GM20431 (cell line): ENCODE data around the gene HIBADH.

ENCODE experiments used
- in situ Hi-C: fragments of 300-500 bp; cut with MseI, MboI; formaldehyde crosslinking; loops from one replicate; pipeline ENCODE4 v1.15.0; 2020; ENCODE audit warnings: low sequenced_read_pairs; ENCODE audit not compliant: unreplicated experiment

HIBADH gene

DNA sequence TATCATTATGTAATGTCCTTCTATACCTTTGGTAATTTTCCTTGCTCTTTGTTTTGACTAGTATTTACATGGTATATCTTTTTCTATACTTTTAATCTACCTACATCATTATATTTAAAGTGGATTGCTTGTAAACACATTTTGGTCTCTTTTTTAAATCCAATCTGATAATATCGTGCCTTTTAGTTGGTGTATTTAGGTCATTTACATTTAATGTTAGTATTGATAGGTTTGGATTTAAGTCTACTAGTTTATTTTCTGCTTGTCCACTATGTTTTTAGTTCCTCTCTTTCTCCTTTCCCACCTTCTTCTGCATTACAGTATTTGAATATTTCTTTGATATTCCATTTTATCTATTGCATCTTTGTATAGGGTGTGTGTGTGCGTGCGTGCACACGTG lies 95.4 kb downstream of the HIBADH start:
- in situ Hi-C loops: loop anchor here (25.0 kb wide), 1 partner anchor 355 kb away; the partner anchor contains the start of gene HOXA13

DNA sequence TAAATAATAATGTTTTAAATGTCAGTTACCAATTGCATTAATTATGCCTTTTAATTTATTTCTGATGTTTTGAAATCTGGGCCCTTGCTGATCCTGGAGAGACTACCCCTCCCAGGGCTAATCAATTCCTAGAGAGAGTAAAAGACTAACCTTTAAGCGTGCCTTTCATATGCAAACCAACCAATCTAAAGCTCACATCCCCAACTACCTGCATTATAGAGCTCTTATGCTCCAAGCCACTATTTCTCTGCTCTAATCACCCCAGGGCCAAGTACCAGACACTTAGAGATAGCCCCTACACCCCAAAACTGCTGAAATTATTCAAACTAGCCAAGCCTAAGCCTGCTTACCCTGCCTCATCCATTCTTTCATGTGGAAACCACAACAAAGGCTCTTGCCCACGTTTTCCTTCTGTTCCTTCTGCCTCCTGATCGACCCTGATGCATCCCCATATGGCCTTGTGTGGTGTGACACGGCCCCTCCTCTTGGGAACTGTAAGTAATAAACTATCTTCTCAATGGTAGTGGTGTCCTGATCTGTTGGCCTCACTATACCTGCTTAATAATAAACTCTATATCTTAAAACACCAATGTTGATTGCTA lies 97.7 kb downstream of the HIBADH start:
- in situ Hi-C loops: loop anchor here (25.0 kb wide), 1 partner anchor 353 kb away; the partner anchor contains the start of gene HOXA13

DNA sequence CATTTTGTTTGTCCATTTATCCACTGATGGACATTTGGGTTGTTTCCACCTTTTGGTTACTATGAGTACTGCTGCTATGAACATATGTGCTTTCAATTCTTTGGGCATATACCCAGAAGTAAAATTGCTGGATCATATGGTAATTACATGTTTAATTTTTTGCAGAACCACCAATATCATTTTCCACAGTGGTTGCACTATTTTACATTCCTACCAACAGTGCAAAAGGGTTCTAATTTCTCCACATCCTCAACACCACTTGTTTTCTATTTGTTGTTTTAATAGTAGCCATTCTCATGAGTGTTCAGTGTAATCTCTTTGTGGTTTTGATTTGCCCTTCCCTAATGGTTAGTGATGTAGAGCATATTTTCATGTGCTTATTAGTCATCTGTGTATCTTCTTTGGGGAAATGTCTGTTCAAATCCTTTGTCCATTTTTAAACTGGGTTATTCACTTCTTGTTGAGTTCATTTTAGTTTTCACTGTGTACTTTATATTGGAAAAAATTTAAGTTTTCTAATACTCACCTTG lies 101.9 kb downstream of the HIBADH start:
- in situ Hi-C loops: loop anchor here (25.0 kb wide), 1 partner anchor 348 kb away; the partner anchor contains the start of gene HOXA13

DNA sequence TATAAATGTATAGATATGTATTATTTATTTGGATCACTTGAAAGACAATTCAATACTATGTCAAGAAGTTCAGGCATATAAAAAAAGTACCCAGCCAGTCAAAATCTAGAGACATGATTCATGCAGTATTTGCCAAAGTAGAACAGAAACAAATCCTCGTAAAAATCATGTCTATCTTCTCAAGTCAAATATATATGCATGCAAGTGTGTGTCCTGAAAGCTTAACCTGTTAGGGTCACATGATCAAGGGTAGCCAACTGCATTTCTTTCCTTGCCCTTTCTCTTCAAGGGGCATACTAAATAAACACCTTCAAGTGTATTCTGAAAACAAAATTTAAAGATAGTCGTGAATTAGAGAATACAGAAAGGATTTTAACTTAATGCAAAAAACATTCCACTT lies 107.0 kb downstream of the HIBADH start:
- in situ Hi-C loops: loop anchor here (25.0 kb wide), 1 partner anchor 343 kb away; the partner anchor contains the start of gene HOXA13

DNA sequence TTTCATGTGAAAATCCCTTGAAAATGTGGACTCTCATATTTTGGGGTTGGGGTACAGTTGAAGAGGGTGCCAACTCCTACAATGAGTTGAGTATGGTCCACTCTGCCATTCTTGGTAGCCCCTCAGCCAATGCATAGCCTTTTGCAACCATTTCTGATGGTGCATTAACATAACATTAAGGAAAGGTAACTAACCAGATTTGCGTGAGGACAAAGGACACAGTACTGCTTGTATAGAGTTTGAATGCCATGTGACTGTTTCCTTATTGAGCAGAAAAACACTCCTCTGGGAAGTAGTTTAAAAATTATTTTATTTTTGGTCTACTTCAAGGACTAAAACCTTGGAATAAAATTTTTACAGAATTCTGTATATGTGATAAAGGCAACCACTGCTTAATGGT lies 107.9 kb downstream of the HIBADH start:
- in situ Hi-C loops: loop anchor here (25.0 kb wide), 1 partner anchor 343 kb away; the partner anchor contains the start of gene HOXA13

GRCh38 chr7:27553273-27553672 lies 109.4 kb downstream of the HIBADH start:
- in situ Hi-C loops: loop anchor here (25.0 kb wide), 1 partner anchor 341 kb away; the partner anchor contains the start of gene HOXA13

GRCh38 chr7:27551803-27552400 lies 110.8 kb downstream of the HIBADH start:
- in situ Hi-C loops: loop anchor here (25.0 kb wide), 1 partner anchor 340 kb away; the partner anchor contains the start of gene HOXA13

DNA sequence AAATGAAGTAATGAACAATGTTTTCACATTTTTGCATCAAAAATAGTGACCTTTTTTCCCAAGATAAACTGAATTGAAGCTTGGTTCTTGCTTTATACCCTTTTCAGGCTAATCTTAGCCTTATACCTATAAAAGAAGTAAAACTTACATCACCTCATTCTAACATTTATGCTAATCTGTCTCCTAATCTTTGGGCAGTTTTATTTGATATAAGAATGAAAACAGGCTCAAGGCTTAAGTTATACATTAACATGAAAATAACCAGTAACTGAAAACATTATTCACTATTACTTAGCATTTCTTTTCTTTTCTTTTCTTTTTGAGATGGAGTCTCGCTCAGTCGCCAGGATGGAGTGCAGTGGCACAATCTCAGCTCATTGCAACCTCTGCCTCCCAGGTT lies 113.1 kb downstream of the HIBADH start:
- in situ Hi-C loops: loop anchor here (25.0 kb wide), 1 partner anchor 337 kb away; the partner anchor contains the start of gene HOXA13

GRCh38 chr7:27548304-27548703 lies 114.4 kb downstream of the HIBADH start:
- in situ Hi-C loops: no loop called here

GRCh38 chr7:27547401-27547800 lies 115.3 kb downstream of the HIBADH start:
- in situ Hi-C loops: no loop called here

GRCh38 chr7:27546610-27547009 lies 116.1 kb downstream of the HIBADH start:
- in situ Hi-C loops: no loop called here

- in situ Hi-C loops: no loop called here
Observed at GRCh38 chr7:27535795-27536194, 126.9 kb downstream of the HIBADH start.

DNA sequence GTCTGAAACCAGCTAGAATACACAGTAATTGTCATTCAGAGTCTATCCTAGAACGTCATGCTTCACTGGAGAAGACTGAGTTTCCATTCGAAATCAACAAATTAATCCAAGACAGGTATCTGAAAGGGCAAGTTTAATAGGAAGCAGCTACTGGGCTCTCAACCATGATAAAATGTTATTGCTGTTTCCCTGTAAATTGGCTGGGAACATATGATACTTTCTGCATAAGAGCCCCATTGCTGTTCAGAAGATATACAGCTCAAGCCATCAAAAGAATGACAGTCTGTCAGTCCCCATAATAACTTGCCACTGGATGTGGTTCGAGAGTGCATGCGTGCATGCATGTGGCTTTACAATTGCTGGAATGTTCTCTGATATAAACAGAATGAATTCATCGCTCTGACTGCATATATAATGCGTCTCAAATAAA lies 129.0 kb downstream of the HIBADH start:
- in situ Hi-C loops: no loop called here

- in situ Hi-C loops: no loop called here
Observed at GRCh38 chr7:27532314-27532713, 130.4 kb downstream of the HIBADH start.

DNA sequence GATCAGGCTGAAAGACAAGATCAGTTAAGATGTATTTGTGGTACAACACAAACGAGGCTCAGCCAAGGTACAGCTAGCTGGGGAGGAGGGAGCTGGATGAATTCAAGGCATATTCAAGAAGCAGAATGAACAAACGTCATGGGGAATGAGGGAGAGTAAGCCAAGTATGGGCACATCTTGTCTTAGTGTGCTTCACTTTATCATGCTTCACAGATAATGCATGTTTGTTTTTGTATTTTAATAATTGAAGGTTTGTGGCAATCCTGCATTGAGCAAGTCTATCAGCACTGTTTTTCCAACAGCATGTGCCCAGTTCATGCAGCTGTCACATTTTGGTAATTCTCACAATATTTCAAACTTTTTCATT lies 135.4 kb downstream of the HIBADH start:
- in situ Hi-C loops: no loop called here

DNA sequence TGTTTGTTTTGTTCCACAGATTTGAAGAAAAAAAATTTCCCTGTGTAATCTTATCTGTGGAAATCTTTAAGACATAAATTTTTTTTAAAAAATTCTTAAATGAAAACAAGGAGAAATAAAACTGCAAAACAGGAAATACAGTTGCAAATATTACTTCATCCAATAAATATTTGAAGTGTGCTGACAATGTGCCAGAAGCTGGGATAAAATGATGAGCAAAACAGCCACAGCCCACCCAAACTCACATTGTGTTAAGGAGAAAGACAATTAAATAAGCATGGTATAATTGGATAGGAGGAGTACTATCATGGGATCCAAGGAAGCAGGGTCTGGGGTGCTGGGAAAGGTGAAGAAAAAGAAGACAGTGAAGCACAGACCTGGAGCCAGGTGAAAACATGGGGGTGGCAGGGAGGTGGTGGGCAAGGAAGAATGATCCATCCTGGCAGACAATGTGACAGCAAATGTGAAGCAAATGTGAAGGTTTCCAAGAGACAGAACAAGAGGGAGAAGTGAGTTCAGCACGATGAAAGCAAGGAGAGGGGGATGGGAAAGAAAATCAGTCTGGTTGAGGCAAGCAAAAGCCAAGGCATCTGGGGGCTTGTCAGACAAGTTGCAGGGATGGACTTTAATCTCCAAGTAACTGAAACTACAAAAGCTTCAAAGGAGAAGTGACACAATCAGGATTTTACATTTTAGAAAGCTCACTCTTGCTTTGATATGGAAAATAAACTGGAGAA lies 135.9 kb downstream of the HIBADH start:
- in situ Hi-C loops: no loop called here

DNA sequence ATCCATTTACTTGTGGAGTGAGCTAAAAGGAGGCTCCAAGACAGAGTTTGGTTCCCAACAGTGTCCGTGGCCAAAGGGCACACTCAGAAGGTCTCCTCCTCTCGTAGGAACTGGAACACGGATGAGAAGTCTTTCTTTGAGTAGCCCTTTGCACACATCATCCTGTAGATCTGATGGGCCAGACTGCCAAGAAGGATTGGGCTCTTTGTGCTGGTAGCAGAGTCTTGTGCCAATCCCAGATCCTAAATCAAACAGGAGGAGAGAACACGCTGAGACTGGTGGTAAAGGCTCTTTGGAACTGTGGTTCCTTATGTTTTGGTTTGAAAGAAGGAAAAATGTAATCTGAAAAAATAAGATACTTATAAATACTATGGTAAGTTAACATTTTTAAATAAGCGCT lies 136.6 kb downstream of the HIBADH start:
- in situ Hi-C loops: no loop called here

- in situ Hi-C loops: no loop called here
Observed at GRCh38 chr7:27523321-27523720, 139.4 kb downstream of the HIBADH start.

GRCh38 chr7:27522566-27522965 lies 140.1 kb downstream of the HIBADH start:
- in situ Hi-C loops: no loop called here
